A673 (cell line): ENCODE data around the gene CRBN. TPM values are rescaled to one million over a fixed set of nuclear protein-coding genes. Genes with fewer than 3 reads are reported as not detected.

Source experiments
- BruUV-seq: library from RNA; stranded (reverse); fragments of 400-500 nt; replicated peaks from 2 replicates; lab custom pipeline; 2021; lab: Mats Ljungman, UMichigan
- CTCF ChIA-PET: fragments of 300-600 bp; sonication (Branson Sonifier 250); formaldehyde crosslinking; loops from one replicate; lab custom pipeline; 2022; ENCODE audit warnings: antibody characterized with exemption; lab: Charles Lee
- POLR2A ChIA-PET: fragments of 300-600 bp; sonication (Branson Sonifier 250); formaldehyde crosslinking; loops from one replicate; lab custom pipeline; 2022; ENCODE audit warnings: antibody characterized with exemption; ENCODE audit not compliant: low non-redundant PET; lab: Charles Lee
- DNase-seq: peaks from one replicate; pipeline ENCODE4 v3.0.0-alpha.2; 2015; ENCODE audit warnings: low spot score
- H3K27ac ChIP-seq: fragments of 200-600 bp; sonication (generic); 2 replicates; pipeline ENCODE4 v1.5.1; 2016; ENCODE audit warnings: mixed run types, low read depth, mild to moderate bottlenecking, mixed read lengths, antibody characterized with exemption, low read length; ENCODE audit not compliant: poor library complexity, severe bottlenecking
- H3K27me3 ChIP-seq: fragments of 200-600 bp; sonication (generic); replicated peaks from 2 replicates; pipeline ENCODE4 v1.6.1; 2017; ENCODE audit warnings: mixed run types, low read depth, mild to moderate bottlenecking, mixed read lengths, antibody characterized with exemption, low read length; ENCODE audit not compliant: insufficient read depth, poor library complexity
- H3K36me3 ChIP-seq: fragments of 200-600 bp; sonication (generic); 2 replicates; pipeline ENCODE4 v1.6.1; 2016; ENCODE audit warnings: mixed run types, mild to moderate bottlenecking, mixed read lengths, antibody characterized with exemption, low read length; ENCODE audit not compliant: insufficient read depth, poor library complexity, severe bottlenecking
- H3K4me1 ChIP-seq: fragments of 200-600 bp; sonication (generic); 2 replicates; pipeline ENCODE4 v1.6.1; 2017; ENCODE audit warnings: mixed run types, mild to moderate bottlenecking, mixed read lengths, antibody characterized with exemption, low read length; ENCODE audit not compliant: insufficient read depth, poor library complexity, severe bottlenecking
- H3K4me3 ChIP-seq: fragments of 200-600 bp; sonication (generic); 2 replicates; pipeline ENCODE4 v1.5.1; 2016; ENCODE audit warnings: low read depth, mixed run types, mild to moderate bottlenecking, mixed read lengths, low read length; ENCODE audit not compliant: poor library complexity, severe bottlenecking
- H3K9me3 ChIP-seq: fragments of 200-600 bp; sonication (generic); 2 replicates; pipeline ENCODE4 v1.6.1; 2016; ENCODE audit warnings: mixed run types, low read depth, mild to moderate bottlenecking, mixed read lengths, antibody characterized with exemption, low read length; ENCODE audit not compliant: poor library complexity, severe bottlenecking
- CTCF ChIP-seq: fragments of 300-800, 200-600 bp; sonication (generic); conservative IDR thresholded peaks from 2 replicates; pipeline ENCODE4 v1.5.1; 2017; ENCODE audit warnings: low read depth, mild to moderate bottlenecking, antibody characterized with exemption, low read length, moderate library complexity, mixed read lengths
- EZH2 ChIP-seq: fragments of 200-600 bp; sonication (generic); IDR thresholded peaks from 2 replicates; pipeline ENCODE4 v1.6.1; 2017; ENCODE audit warnings: borderline replicate concordance, low read depth, mild to moderate bottlenecking, mixed read lengths, antibody characterized with exemption, low read length; ENCODE audit not compliant: poor library complexity, severe bottlenecking
- intact Hi-C: fragments of 100-400 bp; cut with micrococcal nuclease; formaldehyde crosslinking; loops from one replicate; pipeline ENCODE4 v1.10.0; 2022; ENCODE audit not compliant: unreplicated experiment
- total RNA-seq: library from RNA; stranded (reverse); gene quantifications from 2 replicates; pipeline ENCODE4 v1.2.3, GENCODE V29; 2021

Gene CRBN
- total RNA-seq, 1 experiment from 2014 or later = 41.6 TPM

GRCh38 chr3:3178498-3179328 is 778 bp downstream of the CRBN start:
- BruUV-seq = TSS peak; percentile 69
- no peaks in the 10 kb centered on the region for H3K27me3 ChIP-seq
- no peak for DNase-seq
- POLR2A ChIA-PET = no interaction called here
- no peaks in the 10 kb centered on the region for H3K9me3 ChIP-seq
- H3K36me3 ChIP-seq = peaks cover 4% of the 10 kb centered on the region
- peaks cover 10% of the 10 kb centered on the region for H3K4me1 ChIP-seq
- intact Hi-C loops = no loop called here
- no peak for TF ChIP-seq EZH2
- no peak for TF ChIP-seq CTCF
- H3K27ac ChIP-seq = peak overlapping the region; percentile 79
- peak overlapping the region; percentile 90 for H3K4me3 ChIP-seq
- CTCF ChIA-PET = no interaction called here

DNA sequence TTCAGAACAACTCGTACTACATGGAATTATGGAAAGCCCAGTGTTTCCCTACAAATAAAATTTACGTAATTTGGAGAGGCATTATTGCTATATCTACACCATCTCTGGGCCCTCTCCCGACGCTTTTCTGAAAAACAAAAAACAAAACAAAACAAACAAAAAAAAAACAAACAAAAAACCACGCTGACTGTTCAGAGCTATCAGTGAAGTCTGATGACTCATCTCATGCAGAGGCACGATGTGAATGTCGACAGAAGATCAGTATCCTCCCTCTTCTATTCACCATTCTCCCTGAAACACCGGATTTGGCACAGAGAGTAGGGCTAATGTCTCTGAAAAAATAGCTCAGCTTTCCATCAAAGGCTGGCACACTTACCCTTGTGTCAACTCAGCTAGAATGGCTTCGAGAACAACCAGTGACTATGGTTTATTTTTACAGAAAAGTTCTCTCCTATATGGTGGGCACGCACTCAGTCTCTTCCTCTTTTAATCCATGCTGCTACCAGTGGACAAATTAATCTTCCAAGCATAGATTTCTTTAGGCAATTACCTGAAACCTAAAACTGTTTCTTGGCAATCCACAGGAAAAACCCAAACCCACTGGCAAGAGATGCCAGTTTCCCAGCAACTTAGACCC is 1.5 kb downstream of the CRBN start:
- Histone ChIP-seq H3K36me3 (peaks cover 6% of the 10 kb centered on the region), H3K27ac (no peak overlapping the region), H3K4me1 (peaks cover 14% of the 10 kb centered on the region), H3K4me3 (peak overlapping the region; percentile 90), H3K27me3 (no peaks in the 10 kb centered on the region), H3K9me3 (no peaks in the 10 kb centered on the region)
- CTCF ChIA-PET = no interaction called here
- intact Hi-C loops = no loop called here
- POLR2A ChIA-PET = no interaction called here
- DNase-seq = no peak
- TF ChIP-seq CTCF = no peak
- TF ChIP-seq EZH2 = no peak
- BruUV-seq = no TSS peak

DNA sequence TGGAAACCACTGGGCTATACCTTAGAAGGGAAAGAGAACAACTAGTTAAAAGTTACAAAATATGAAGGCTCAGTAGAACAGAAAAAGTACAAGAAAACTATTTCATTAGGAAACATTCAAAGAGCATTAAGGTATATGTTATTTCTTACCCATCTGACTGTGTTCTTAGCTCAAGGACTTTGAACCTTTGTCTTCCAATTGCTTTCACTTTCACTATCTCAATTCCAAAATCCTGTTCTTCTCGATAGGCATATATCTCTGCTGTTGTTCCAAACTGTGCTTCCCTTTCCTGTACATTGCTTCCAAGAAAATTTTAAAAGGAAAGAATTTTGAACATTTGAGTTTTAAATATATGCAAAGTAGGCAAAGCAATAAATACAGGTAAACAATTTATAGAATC is 6.9 kb downstream of the CRBN start:
- Histone ChIP-seq H3K27me3 (no peaks in the 10 kb centered on the region), H3K4me3 (peak overlapping the region; percentile 6), H3K4me1 (peaks cover 12% of the 10 kb centered on the region), H3K27ac (peak overlapping the region; percentile 77), H3K36me3 (peaks cover 36% of the 10 kb centered on the region), H3K9me3 (no peaks in the 10 kb centered on the region)
- no TSS peak for BruUV-seq
- intact Hi-C loops = no loop called here
- TF ChIP-seq EZH2 (no peak), CTCF (no peak)
- DNase-seq = peak; percentile 6
- ChIA-PET POLR2A (no interaction called here), CTCF (no interaction called here)
